Ishikawa (cell line): ENCODE data around the gene CA5B.

Source experiments
- CEBPB ChIP-seq: IDR thresholded peaks from 2 replicates; pipeline ENCODE4 v1.6.1; 2012
- CREB1 ChIP-seq: IDR thresholded peaks from 2 replicates; pipeline ENCODE4 v1.6.1; 2012; ENCODE audit warnings: low read depth
- EGR1 ChIP-seq: IDR thresholded peaks from 2 replicates; pipeline ENCODE4 v1.6.1; 2012
- EP300 ChIP-seq: IDR thresholded peaks from 2 replicates; pipeline ENCODE4 v1.6.1; 2012; ENCODE audit warnings: borderline replicate concordance
- FOXM1 ChIP-seq: IDR thresholded peaks from 2 replicates; pipeline ENCODE4 v1.6.1; 2012; ENCODE audit warnings: low read depth, borderline replicate concordance
- NFIC ChIP-seq: IDR thresholded peaks from 2 replicates; pipeline ENCODE4 v1.6.1; 2012
- RAD21 ChIP-seq: IDR thresholded peaks from 2 replicates; pipeline ENCODE4 v1.6.1; 2012; ENCODE audit warnings: low read depth
- TAF1 ChIP-seq: IDR thresholded peaks from 2 replicates; pipeline ENCODE4 v1.6.1; 2012; ENCODE audit warnings: low read depth, mild to moderate bottlenecking
- TCF12 ChIP-seq: IDR thresholded peaks from 2 replicates; pipeline ENCODE4 v1.6.1; 2012; ENCODE audit warnings: low read depth
- TEAD4 ChIP-seq: IDR thresholded peaks from 2 replicates; pipeline ENCODE4 v1.6.1; 2012
- YY1 ChIP-seq: IDR thresholded peaks from 2 replicates; pipeline ENCODE4 v1.6.1; 2012; ENCODE audit warnings: low read depth
- ZBTB7A ChIP-seq: IDR thresholded peaks from 2 replicates; pipeline ENCODE4 v1.6.1; 2012; ENCODE audit warnings: low read depth
- TF ChIP-seq, protein P1 (sequence below): IDR thresholded peaks from 2 replicates; pipeline ENCODE4 v1.6.1; 2012
- TF ChIP-seq, protein P2 (sequence below): IDR thresholded peaks from 2 replicates; pipeline ENCODE4 v1.6.1; 2012; ENCODE audit warnings: low read depth, mild to moderate bottlenecking
- TF ChIP-seq, protein P3 (sequence below): IDR thresholded peaks from 2 replicates; pipeline ENCODE4 v1.6.1; 2012

Gene CA5B

DNA sequence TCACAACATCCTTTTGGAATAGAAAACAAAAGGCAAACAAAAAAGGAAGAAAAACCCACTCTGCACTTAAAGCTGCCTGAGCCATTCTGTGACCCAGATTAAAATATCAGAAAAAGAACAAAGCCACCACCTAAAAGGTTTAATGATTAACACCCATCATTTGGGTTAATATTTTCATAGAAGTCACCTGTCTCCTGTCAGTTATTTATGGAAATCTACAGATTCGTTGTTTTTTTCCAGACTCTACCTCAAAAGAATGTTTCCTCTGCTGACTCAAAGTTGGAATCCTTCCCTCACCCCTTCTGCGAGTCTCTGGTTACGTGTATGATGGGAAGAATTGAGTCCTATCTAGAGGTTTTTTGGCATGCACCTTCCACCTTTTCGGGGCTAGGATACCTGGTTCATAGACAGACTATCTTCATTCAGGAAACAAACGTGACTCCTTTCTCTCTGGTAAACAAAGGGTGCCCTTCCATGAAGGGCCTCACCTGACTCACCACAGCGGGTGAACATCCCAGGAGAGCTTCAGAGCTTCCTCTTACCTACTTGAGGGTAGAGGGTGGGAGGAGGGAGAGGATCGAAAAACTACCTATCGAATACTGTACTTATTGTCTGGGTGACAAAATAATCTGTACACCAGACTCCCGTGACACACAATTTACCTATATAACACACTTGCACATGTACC is 19.6 kb upstream of the CA5B start:
- TF ChIP-seq, protein P1, sequence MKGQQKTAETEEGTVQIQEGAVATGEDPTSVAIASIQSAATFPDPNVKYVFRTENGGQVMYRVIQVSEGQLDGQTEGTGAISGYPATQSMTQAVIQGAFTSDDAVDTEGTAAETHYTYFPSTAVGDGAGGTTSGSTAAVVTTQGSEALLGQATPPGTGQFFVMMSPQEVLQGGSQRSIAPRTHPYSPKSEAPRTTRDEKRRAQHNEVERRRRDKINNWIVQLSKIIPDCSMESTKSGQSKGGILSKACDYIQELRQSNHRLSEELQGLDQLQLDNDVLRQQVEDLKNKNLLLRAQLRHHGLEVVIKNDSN = no peak
- TF ChIP-seq TAF1 (no peak), EGR1 (no peak)

DNA sequence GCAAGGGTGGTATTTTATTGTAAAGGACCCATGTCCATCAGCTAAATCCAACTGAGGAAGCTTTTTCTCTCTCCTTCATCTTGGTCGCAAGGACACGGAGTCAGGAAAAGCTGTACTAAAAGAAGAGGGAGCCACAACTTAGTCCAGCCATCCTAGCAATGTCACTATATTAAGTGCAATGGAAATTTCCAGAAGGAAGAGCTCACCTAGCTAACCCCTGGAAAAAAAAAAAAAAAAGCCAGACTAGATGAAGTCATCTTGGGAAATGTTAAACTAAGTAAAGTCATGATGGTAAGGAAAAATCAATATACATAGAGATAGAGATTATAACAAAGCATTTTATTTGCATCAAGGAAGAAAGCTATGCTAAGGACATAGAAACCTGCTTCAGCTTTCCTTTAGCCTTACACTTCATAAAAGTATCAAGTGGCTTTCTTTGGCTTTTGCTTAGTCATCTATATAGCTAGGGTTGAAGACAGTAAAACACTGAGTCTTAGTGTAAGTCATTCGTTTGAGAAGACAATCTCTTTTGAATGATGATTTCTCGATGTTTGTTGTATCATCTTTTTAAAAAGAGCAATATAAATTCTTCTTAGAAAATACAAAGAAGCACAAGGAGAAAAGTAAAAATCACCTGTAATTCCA is 18.6 kb upstream of the CA5B start:
- no peak for TF ChIP-seq TAF1

DNA sequence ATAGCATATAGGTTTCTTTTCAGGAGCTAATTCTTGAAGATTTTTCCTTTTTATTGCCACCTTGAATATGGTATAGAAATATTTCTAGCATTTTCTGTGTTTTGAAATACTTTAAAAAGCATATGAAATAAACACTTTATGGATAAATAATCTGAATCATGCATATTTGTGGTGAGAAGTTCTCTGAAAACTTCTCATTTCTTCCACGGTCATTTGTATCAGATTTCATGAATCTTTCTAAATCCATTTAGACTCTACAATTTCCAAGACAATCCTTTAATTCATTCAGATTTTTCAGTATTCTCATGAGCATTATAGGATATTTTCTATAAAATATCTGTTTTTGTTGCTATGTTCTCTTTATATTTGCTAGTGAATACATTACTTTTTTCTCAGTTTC is 16.2 kb upstream of the CA5B start:
- no peak for TF ChIP-seq FOXM1
- TF ChIP-seq ZBTB7A = no peak
- no peak for TF ChIP-seq TEAD4
- TF ChIP-seq, protein P1 = no peak
- TF ChIP-seq, protein P2, sequence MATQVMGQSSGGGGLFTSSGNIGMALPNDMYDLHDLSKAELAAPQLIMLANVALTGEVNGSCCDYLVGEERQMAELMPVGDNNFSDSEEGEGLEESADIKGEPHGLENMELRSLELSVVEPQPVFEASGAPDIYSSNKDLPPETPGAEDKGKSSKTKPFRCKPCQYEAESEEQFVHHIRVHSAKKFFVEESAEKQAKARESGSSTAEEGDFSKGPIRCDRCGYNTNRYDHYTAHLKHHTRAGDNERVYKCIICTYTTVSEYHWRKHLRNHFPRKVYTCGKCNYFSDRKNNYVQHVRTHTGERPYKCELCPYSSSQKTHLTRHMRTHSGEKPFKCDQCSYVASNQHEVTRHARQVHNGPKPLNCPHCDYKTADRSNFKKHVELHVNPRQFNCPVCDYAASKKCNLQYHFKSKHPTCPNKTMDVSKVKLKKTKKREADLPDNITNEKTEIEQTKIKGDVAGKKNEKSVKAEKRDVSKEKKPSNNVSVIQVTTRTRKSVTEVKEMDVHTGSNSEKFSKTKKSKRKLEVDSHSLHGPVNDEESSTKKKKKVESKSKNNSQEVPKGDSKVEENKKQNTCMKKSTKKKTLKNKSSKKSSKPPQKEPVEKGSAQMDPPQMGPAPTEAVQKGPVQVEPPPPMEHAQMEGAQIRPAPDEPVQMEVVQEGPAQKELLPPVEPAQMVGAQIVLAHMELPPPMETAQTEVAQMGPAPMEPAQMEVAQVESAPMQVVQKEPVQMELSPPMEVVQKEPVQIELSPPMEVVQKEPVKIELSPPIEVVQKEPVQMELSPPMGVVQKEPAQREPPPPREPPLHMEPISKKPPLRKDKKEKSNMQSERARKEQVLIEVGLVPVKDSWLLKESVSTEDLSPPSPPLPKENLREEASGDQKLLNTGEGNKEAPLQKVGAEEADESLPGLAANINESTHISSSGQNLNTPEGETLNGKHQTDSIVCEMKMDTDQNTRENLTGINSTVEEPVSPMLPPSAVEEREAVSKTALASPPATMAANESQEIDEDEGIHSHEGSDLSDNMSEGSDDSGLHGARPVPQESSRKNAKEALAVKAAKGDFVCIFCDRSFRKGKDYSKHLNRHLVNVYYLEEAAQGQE = no peak
- TF ChIP-seq EP300 = no peak
- no peak for TF ChIP-seq CREB1
- no peak for TF ChIP-seq TAF1
- TF ChIP-seq, protein P3, sequence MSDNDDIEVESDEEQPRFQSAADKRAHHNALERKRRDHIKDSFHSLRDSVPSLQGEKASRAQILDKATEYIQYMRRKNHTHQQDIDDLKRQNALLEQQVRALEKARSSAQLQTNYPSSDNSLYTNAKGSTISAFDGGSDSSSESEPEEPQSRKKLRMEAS = no peak
- TF ChIP-seq NFIC = no peak
- TF ChIP-seq EGR1 = no peak

DNA sequence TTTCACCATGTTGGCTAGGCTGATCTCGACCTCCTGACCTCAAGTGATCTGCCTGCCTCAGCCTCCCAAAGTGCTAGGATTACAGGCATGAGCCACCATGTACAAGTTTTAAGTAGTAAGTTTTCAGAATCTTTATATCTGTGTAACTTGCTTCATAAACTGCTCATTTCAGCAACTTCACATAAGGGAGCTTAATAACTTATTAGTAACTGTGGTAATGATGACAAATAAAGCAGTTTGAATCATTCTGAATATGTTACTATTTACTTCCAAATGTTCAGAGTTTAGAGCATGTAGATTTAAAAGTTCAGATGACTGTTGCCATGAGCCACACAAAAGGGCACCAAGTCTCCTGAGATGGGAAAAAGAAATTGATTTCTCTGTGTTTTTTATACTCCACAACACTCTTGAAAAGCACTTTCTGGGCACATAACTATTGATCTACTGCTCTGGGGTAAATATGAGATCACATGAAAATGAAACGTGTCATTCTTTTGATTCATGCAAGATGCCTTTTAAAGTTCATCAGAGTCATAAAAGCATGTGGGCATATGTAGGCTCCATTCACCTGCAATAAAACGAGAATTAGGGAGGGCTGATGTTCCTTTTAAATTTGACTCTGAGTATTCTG is 14.1 kb upstream of the CA5B start:
- TF ChIP-seq EGR1 = no peak
- no peak for TF ChIP-seq RAD21
- no peak for TF ChIP-seq CEBPB
- no peak for TF ChIP-seq YY1
- no peak for TF ChIP-seq EP300

DNA sequence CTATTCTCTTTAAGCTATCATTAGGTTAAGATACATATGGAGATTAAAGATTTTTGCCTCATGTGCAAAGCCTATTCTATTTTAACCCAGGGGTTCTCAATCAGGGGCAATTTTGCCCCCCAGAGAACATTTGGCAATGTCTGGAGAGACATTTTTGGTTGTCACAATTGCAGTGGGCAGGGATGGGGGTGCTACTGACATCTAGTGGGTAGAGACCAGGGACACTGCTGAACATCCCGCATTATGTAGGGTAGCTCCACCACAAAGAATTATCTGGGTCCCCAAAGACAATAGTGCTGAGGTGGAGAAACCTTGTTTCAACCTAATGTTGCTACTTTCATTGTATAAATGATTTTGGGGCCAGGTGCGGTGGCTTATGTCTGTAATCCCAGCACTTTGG is 13.2 kb upstream of the CA5B start:
- TF ChIP-seq FOXM1 (no peak), TCF12 (no peak), CREB1 (no peak), TAF1 (no peak), EGR1 (no peak), EP300 (no peak), YY1 (no peak), TEAD4 (no peak), CEBPB (no peak), NFIC (no peak), RAD21 (no peak), ZBTB7A (no peak)
- TF ChIP-seq, protein P1 = no peak
- TF ChIP-seq, protein P2 = no peak
- TF ChIP-seq, protein P3 = no peak
